Loucy (cell line): ENCODE measurements around the gene PCCA.
"Not testable (repeated sequence)": the region's sequence is repeated elsewhere in the genome, so short reads cannot be mapped to it uniquely, and the experiment has no call there.

Source experiments
- H2AFZ ChIP-seq: fragments of 200-600 bp; sonication (generic); 2 replicates; pipeline ENCODE4 v1.6.0; 2016; ENCODE audit warnings: antibody characterized with exemption, mild to moderate bottlenecking, low read length, moderate library complexity
- H3F3A ChIP-seq: fragments of 200-600 bp; 2 replicates; pipeline ENCODE4 v1.6.0; 2016; ENCODE audit warnings: antibody characterized with exemption, low read depth, mild to moderate bottlenecking
- H3K27me3 ChIP-seq: fragments of 200-600 bp; sonication (generic); 2 replicates; pipeline ENCODE4 v1.6.1; 2014; ENCODE audit warnings: low read length, mild to moderate bottlenecking; ENCODE audit not compliant: insufficient read depth, poor library complexity, severe bottlenecking
- H3K36me3 ChIP-seq: fragments of 200-600 bp; sonication (generic); 2 replicates; pipeline ENCODE4 v1.6.1; 2016; ENCODE audit warnings: low read length; ENCODE audit not compliant: insufficient read depth
- H3K4me1 ChIP-seq: fragments of 200-600 bp; sonication (generic); 2 replicates; pipeline ENCODE4 v1.5.1; 2014; ENCODE audit warnings: low read length, mild to moderate bottlenecking; ENCODE audit not compliant: insufficient read depth, poor library complexity, severe bottlenecking
- H3K4me2 ChIP-seq: fragments of 200-600 bp; sonication (generic); 2 replicates; pipeline ENCODE4 v1.6.0; 2014; ENCODE audit warnings: antibody characterized with exemption, low read length, low read depth, mild to moderate bottlenecking; ENCODE audit not compliant: poor library complexity, severe bottlenecking
- H3K4me3 ChIP-seq: fragments of 200-600 bp; sonication (generic); 2 replicates; pipeline ENCODE4 v1.5.1; 2014; ENCODE audit warnings: low read length, mild to moderate bottlenecking, mixed read lengths; ENCODE audit not compliant: poor library complexity, severe bottlenecking
- H3K79me2 ChIP-seq: fragments of 200-600 bp; sonication (generic); 2 replicates; pipeline ENCODE4 v1.6.1; 2014; ENCODE audit warnings: low read length; ENCODE audit not compliant: insufficient read depth
- H3K9ac ChIP-seq: fragments of 200-600 bp; sonication (generic); 2 replicates; pipeline ENCODE4 v1.6.0; 2014; ENCODE audit warnings: mild to moderate bottlenecking, low read depth, low read length, moderate library complexity; ENCODE audit not compliant: poor library complexity, severe bottlenecking
- H3K9me2 ChIP-seq: fragments of 200-600 bp; sonication (generic); replicated peaks from 2 replicates; pipeline ENCODE4 v1.6.1; 2016; ENCODE audit warnings: low read depth, low read length, mixed read lengths
- H3K9me3 ChIP-seq: fragments of 200-600 bp; sonication (generic); 2 replicates; pipeline ENCODE4 v1.6.1; 2014; ENCODE audit warnings: mild to moderate bottlenecking, antibody characterized with exemption, low read length, low read depth; ENCODE audit not compliant: insufficient read depth
- H4K20me1 ChIP-seq: fragments of 200-600 bp; sonication (generic); 2 replicates; pipeline ENCODE4 v1.6.0; 2014; ENCODE audit warnings: antibody characterized with exemption, low read length, mild to moderate bottlenecking; ENCODE audit not compliant: insufficient read depth, poor library complexity, severe bottlenecking
- CTCF ChIP-seq: fragments of 200-600 bp; sonication (generic); conservative IDR thresholded peaks from 2 replicates; pipeline ENCODE4 v1.5.1; 2014; ENCODE audit warnings: mild to moderate bottlenecking, antibody characterized with exemption, low read length
- EZH2phosphoT487 ChIP-seq: fragments of 200-600 bp; IDR thresholded peaks from 2 replicates; pipeline ENCODE4 v1.6.1; 2018; ENCODE audit warnings: antibody characterized with exemption, mild to moderate bottlenecking, moderate library complexity, borderline replicate concordance

PCCA gene

GRCh38 chr13:100069278-100069677 lies 19.6 kb upstream of the PCCA start:
- TF ChIP-seq EZH2phosphoT487 (no peak), CTCF (no peak)
- Histone ChIP-seq H3K9me2 (no peaks in the 10 kb centered on the region), H3F3A (no peaks in the 10 kb centered on the region), H3K4me2 (no peak overlapping the region), H2AFZ (no peak overlapping the region), H3K4me1 (no peaks in the 10 kb centered on the region), H3K36me3 (no peaks in the 10 kb centered on the region), H3K27me3 (no peaks in the 10 kb centered on the region), H3K79me2 (no peaks in the 10 kb centered on the region), H4K20me1 (no peaks in the 10 kb centered on the region), H3K4me3 (no peak overlapping the region), H3K9ac (no peak overlapping the region), H3K9me3 (no peaks in the 10 kb centered on the region)

GRCh38 chr13:100075700-100076587 lies 12.9 kb upstream of the PCCA start:
- Histone ChIP-seq H3F3A (no peaks in the 10 kb centered on the region), H3K9me3 (no peaks in the 10 kb centered on the region), H3K9ac (no peak overlapping the region), H3K4me1 (no peaks in the 10 kb centered on the region), H3K36me3 (no peaks in the 10 kb centered on the region), H3K27me3 (no peaks in the 10 kb centered on the region), H3K79me2 (no peaks in the 10 kb centered on the region), H4K20me1 (no peaks in the 10 kb centered on the region), H3K4me3 (no peak overlapping the region), H2AFZ (no peak overlapping the region), H3K4me2 (no peak overlapping the region), H3K9me2 (no peaks in the 10 kb centered on the region)
- TF ChIP-seq EZH2phosphoT487 (no peak), CTCF (no peak)

- not testable (repeated sequence) for H3K79me2 ChIP-seq, H2AFZ ChIP-seq, H3K9me2 ChIP-seq, H3K36me3 ChIP-seq, H3K9ac ChIP-seq, H3K9me3 ChIP-seq, H3K4me2 ChIP-seq, H3F3A ChIP-seq, H3K4me3 ChIP-seq, H4K20me1 ChIP-seq, H3K27me3 ChIP-seq, H3K4me1 ChIP-seq
Measured at GRCh38 chr13:100079003-100079402, 9.9 kb upstream of the PCCA start.

- H2AFZ ChIP-seq, H3K27me3 ChIP-seq, H3K9me2 ChIP-seq, H3K79me2 ChIP-seq, H3K4me2 ChIP-seq, H4K20me1 ChIP-seq, H3K4me1 ChIP-seq, H3K36me3 ChIP-seq, H3K9ac ChIP-seq, H3K4me3 ChIP-seq, H3F3A ChIP-seq, H3K9me3 ChIP-seq: not testable (repeated sequence)
Measured at GRCh38 chr13:100083401-100083800, 5.5 kb upstream of the PCCA start.
